IPS-18c (cell line): ENCODE data around the gene KRTAP10-1.
"Not testable (repeated sequence)": the region's sequence is repeated elsewhere in the genome, so short reads cannot be mapped to it uniquely, and the experiment has no call there.

Experiments used
- H3K4me3 ChIP-seq: 2 replicates; pipeline ENCODE4 v1.7.0; 2013; ENCODE audit warnings: low read depth, mild to moderate bottlenecking, low read length, moderate library complexity; ENCODE audit not compliant: insufficient read depth
- H3K9me3 ChIP-seq: one replicate; pipeline ENCODE4 v1.6.1; 2013; ENCODE audit warnings: mild to moderate bottlenecking, low read length, moderate library complexity; ENCODE audit not compliant: control insufficient read depth, insufficient read depth

The KRTAP10-1 gene

GRCh38 chr21:44503901-44504399, 36.0 kb downstream of the KRTAP10-1 start:
- H3K4me3 ChIP-seq, result no peak overlapping the region
- H3K9me3 ChIP-seq, result no peaks in the 10 kb centered on the region

GRCh38 chr21:44503006-44503889, 36.7 kb downstream of the KRTAP10-1 start:
- H3K9me3 ChIP-seq, H3K4me3 ChIP-seq: not testable (repeated sequence)

- Histone ChIP-seq H3K4me3 (no peak overlapping the region), H3K9me3 (no peaks in the 10 kb centered on the region)
Measured at GRCh38 chr21:44502171-44502958, 37.6 kb downstream of the KRTAP10-1 start.

- H3K4me3 ChIP-seq, result no peak overlapping the region
- H3K9me3 ChIP-seq, result no peaks in the 10 kb centered on the region
Measured at GRCh38 chr21:44500111-44500510, 39.9 kb downstream of the KRTAP10-1 start.

- no peak overlapping the region for H3K4me3 ChIP-seq
- no peaks in the 10 kb centered on the region for H3K9me3 ChIP-seq
Measured at GRCh38 chr21:44499631-44500030, 40.4 kb downstream of the KRTAP10-1 start.

- Histone ChIP-seq H3K4me3 (no peak overlapping the region), H3K9me3 (peaks cover 2% of the 10 kb centered on the region)
Measured at GRCh38 chr21:44499211-44499560, 40.8 kb downstream of the KRTAP10-1 start.

- Histone ChIP-seq H3K4me3 (no peak overlapping the region), H3K9me3 (peaks cover 2% of the 10 kb centered on the region)
Measured at GRCh38 chr21:44498280-44499210, 41.5 kb downstream of the KRTAP10-1 start.

GRCh38 chr21:44497703-44498126, 42.3 kb downstream of the KRTAP10-1 start:
- Histone ChIP-seq H3K9me3 (peaks cover 2% of the 10 kb centered on the region), H3K4me3 (no peak overlapping the region)

GRCh38 chr21:44496564-44497550, 43.1 kb downstream of the KRTAP10-1 start:
- Histone ChIP-seq H3K4me3 (no peak overlapping the region), H3K9me3 (peaks cover 3% of the 10 kb centered on the region)

- Histone ChIP-seq H3K9me3 (peaks cover 4% of the 10 kb centered on the region), H3K4me3 (no peak overlapping the region)
Measured at GRCh38 chr21:44495611-44496563, 44.1 kb downstream of the KRTAP10-1 start.

GRCh38 chr21:44494956-44495355, 45.0 kb downstream of the KRTAP10-1 start:
- H3K9me3 ChIP-seq, result peaks cover 4% of the 10 kb centered on the region
- H3K4me3 ChIP-seq, result no peak overlapping the region

GRCh38 chr21:44494418-44494817, 45.6 kb downstream of the KRTAP10-1 start:
- Histone ChIP-seq H3K9me3 (peaks cover 4% of the 10 kb centered on the region), H3K4me3 (no peak overlapping the region)

GRCh38 chr21:44492567-44493385, 47.2 kb downstream of the KRTAP10-1 start:
- Histone ChIP-seq H3K9me3 (peaks cover 4% of the 10 kb centered on the region), H3K4me3 (no peak overlapping the region)

GRCh38 chr21:44490816-44491215, 49.2 kb downstream of the KRTAP10-1 start:
- peaks cover 4% of the 10 kb centered on the region for H3K9me3 ChIP-seq
- no peak overlapping the region for H3K4me3 ChIP-seq
